Spinal cord (tissue), 10 donors: ENCODE data around the gene UNC13C. TPM values are rescaled to one million over a fixed set of nuclear protein-coding genes. Genes with fewer than 3 reads are reported as not detected.

Experiments used
- DNase-seq, 6 donors: peaks; one replicate each; pipeline versions ENCODE4 v3.0.0 to v3.0.0-alpha.2; 2013 to 2015; ENCODE audit warnings: low spot score in 6 of 6, low read depth in 4 of 6
- H3K27ac ChIP-seq: one replicate; pipeline ENCODE4 v1.5.1; 2013; ENCODE audit warnings: low read depth, low read length, control low read depth
- H3K27me3 ChIP-seq: one replicate; pipeline ENCODE4 v1.6.1; 2013; ENCODE audit warnings: low read length; ENCODE audit not compliant: control insufficient read depth, insufficient read depth
- H3K36me3 ChIP-seq: one replicate; pipeline ENCODE4 v1.6.1; 2013; ENCODE audit warnings: low read length; ENCODE audit not compliant: control insufficient read depth, insufficient read depth
- H3K4me1 ChIP-seq: one replicate; pipeline ENCODE4 v1.6.1; 2013; ENCODE audit warnings: low read length; ENCODE audit not compliant: control insufficient read depth, insufficient read depth
- H3K4me3 ChIP-seq: one replicate; pipeline ENCODE4 v1.5.1; 2013; ENCODE audit warnings: low read depth, low read length, control low read depth
- H3K9me3 ChIP-seq: one replicate; pipeline ENCODE4 v1.6.1; 2013; ENCODE audit warnings: low read length; ENCODE audit not compliant: control insufficient read depth, insufficient read depth
- WGBS: methylation state at CpG from one replicate; pipeline ENCODE4 v1.1.5; 2013; ENCODE audit warnings: missing lambda C conversion rate; ENCODE audit not compliant: insufficient coverage; 5-methylcytosine and 5-hydroxymethylcytosine counted together
- polyA plus RNA-seq, 2 donors: library from polyadenylated mRNA; unstranded; fragments of 120-200 nt; gene quantifications; one replicate each; pipeline ENCODE4 v1.2.1, GENCODE V29; 2013; ENCODE audit not compliant: insufficient read length in 2 of 2
- total RNA-seq, 2 donors: library from RNA; depleted of rRNA in 1 of 2; stranded (reverse); fragments of 120-200 nt in 1 of 2; fragments of >200 nt in 1 of 2; gene quantifications; one replicate each; pipeline versions ENCODE4 v1.2.3 to v1.2.4, GENCODE V29; 2013 to 2014
- donor health status: healthy.

The UNC13C gene
- total and polyA plus RNA-seq, 4 donors = 8.3 to 27.5 (median 13.5) TPM

- Histone ChIP-seq H3K9me3 (no peaks in the 10 kb centered on the region), H3K27ac (no peak overlapping the region), H3K4me1 (no peaks in the 10 kb centered on the region), H3K27me3 (no peaks in the 10 kb centered on the region), H3K36me3 (no peaks in the 10 kb centered on the region), H3K4me3 (no peak overlapping the region)
- no peak for DNase-seq
- WGBS = 93% methylated on average over 2 of the region's 4 CpGs
Measured at GRCh38 chr15:54576298-54576935, 598.2 kb downstream of the UNC13C start.

GRCh38 chr15:54577476-54578250 is 599.4 kb downstream of the UNC13C start:
- no peak overlapping the region for H3K27ac ChIP-seq
- H3K27me3 ChIP-seq = no peaks in the 10 kb centered on the region
- no peaks in the 10 kb centered on the region for H3K36me3 ChIP-seq
- WGBS = 61% methylated on average over 3 of the region's 4 CpGs
- DNase-seq = peak in 1 of 6 donors; percentile 15
- H3K4me1 ChIP-seq = no peaks in the 10 kb centered on the region
- H3K9me3 ChIP-seq = no peaks in the 10 kb centered on the region
- H3K4me3 ChIP-seq = no peak overlapping the region

GRCh38 chr15:54579855-54580254 is 601.6 kb downstream of the UNC13C start:
- Histone ChIP-seq H3K27ac (no peak overlapping the region), H3K36me3 (no peaks in the 10 kb centered on the region), H3K4me1 (no peaks in the 10 kb centered on the region), H3K9me3 (no peaks in the 10 kb centered on the region), H3K27me3 (no peaks in the 10 kb centered on the region), H3K4me3 (no peak overlapping the region)
- DNase-seq = no peak
- WGBS = 100% methylated on average over 2 of the region's 6 CpGs

GRCh38 chr15:54580643-54581042 is 602.4 kb downstream of the UNC13C start:
- Histone ChIP-seq H3K36me3 (no peaks in the 10 kb centered on the region), H3K9me3 (no peaks in the 10 kb centered on the region), H3K4me1 (no peaks in the 10 kb centered on the region), H3K27me3 (no peaks in the 10 kb centered on the region), H3K4me3 (no peak overlapping the region), H3K27ac (no peak overlapping the region)
- 100% methylated on average over 1 of the region's 2 CpGs for WGBS
- DNase-seq = no peak

- Histone ChIP-seq H3K4me3 (no peak overlapping the region), H3K36me3 (no peaks in the 10 kb centered on the region), H3K27me3 (no peaks in the 10 kb centered on the region), H3K27ac (no peak overlapping the region), H3K9me3 (no peaks in the 10 kb centered on the region), H3K4me1 (no peaks in the 10 kb centered on the region)
- WGBS = 100% methylated on average over 2 of the region's 7 CpGs
- no peak for DNase-seq
Measured at GRCh38 chr15:54582863-54583643, 604.8 kb downstream of the UNC13C start.

GRCh38 chr15:54585063-54585462 is 606.8 kb downstream of the UNC13C start:
- no peaks in the 10 kb centered on the region for H3K4me1 ChIP-seq
- 91% methylated on average over 2 of the region's 3 CpGs for WGBS
- no peaks in the 10 kb centered on the region for H3K9me3 ChIP-seq
- H3K36me3 ChIP-seq = no peaks in the 10 kb centered on the region
- H3K4me3 ChIP-seq = no peak overlapping the region
- H3K27ac ChIP-seq = no peak overlapping the region
- no peak for DNase-seq
- no peaks in the 10 kb centered on the region for H3K27me3 ChIP-seq

- no peaks in the 10 kb centered on the region for H3K9me3 ChIP-seq
- no peaks in the 10 kb centered on the region for H3K4me1 ChIP-seq
- no peak overlapping the region for H3K27ac ChIP-seq
- no peaks in the 10 kb centered on the region for H3K27me3 ChIP-seq
- H3K36me3 ChIP-seq = no peaks in the 10 kb centered on the region
- WGBS = 95% methylated on average over 4 of the region's 4 CpGs
- no peak for DNase-seq
- H3K4me3 ChIP-seq = no peak overlapping the region
Measured at GRCh38 chr15:54594115-54594514, 615.9 kb downstream of the UNC13C start.

- Histone ChIP-seq H3K27ac (no peak overlapping the region), H3K4me3 (no peak overlapping the region), H3K4me1 (no peaks in the 10 kb centered on the region), H3K36me3 (no peaks in the 10 kb centered on the region), H3K9me3 (no peaks in the 10 kb centered on the region), H3K27me3 (no peaks in the 10 kb centered on the region)
- WGBS = no CpG with 5 or more reads among the region's 3 CpGs
- peak in 1 of 6 donors; percentile 22 for DNase-seq
Measured at GRCh38 chr15:54599386-54599785, 621.1 kb downstream of the UNC13C start.

GRCh38 chr15:54605043-54605442 is 626.8 kb downstream of the UNC13C start:
- 20% methylated on average over 2 of the region's 2 CpGs for WGBS
- Histone ChIP-seq H3K36me3 (no peaks in the 10 kb centered on the region), H3K27me3 (no peaks in the 10 kb centered on the region), H3K9me3 (no peaks in the 10 kb centered on the region), H3K27ac (no peak overlapping the region), H3K4me3 (no peak overlapping the region), H3K4me1 (no peaks in the 10 kb centered on the region)
- peak in 2 of 6 donors; percentile 11 to 55 for DNase-seq
